Osteocyte (in vitro differentiated cells): ENCODE data around the gene HSPBP1. TPM values are rescaled to one million over a fixed set of nuclear protein-coding genes. Genes with fewer than 3 reads are reported as not detected.
"Not testable (repeated sequence)": the region's sequence is repeated elsewhere in the genome, so short reads cannot be mapped to it uniquely, and the experiment has no call there.

Experiments used
- DNase-seq: peaks from one replicate; pipeline ENCODE4 v3.0.0; 2021; ENCODE audit warnings: mixed read lengths; ENCODE audit not compliant: unreplicated experiment; ENCODE audit errors: extremely low spot score
- H3K27ac Mint-ChIP-seq: one replicate; pipeline ENCODE4 v1.8.0; 2021; ENCODE audit warnings: mild to moderate bottlenecking, mixed read lengths; ENCODE audit not compliant: unreplicated experiment
- H3K27me3 Mint-ChIP-seq: one replicate; pipeline ENCODE4 v1.8.0; 2021; ENCODE audit warnings: mixed read lengths; ENCODE audit not compliant: unreplicated experiment
- H3K36me3 Mint-ChIP-seq: one replicate; pipeline ENCODE4 v1.8.0; 2021; ENCODE audit warnings: mixed read lengths; ENCODE audit not compliant: unreplicated experiment
- H3K4me1 Mint-ChIP-seq: one replicate; pipeline ENCODE4 v1.8.0; 2021; ENCODE audit warnings: mixed read lengths; ENCODE audit not compliant: unreplicated experiment
- H3K4me3 Mint-ChIP-seq: one replicate; pipeline ENCODE4 v1.8.0; 2021; ENCODE audit warnings: mild to moderate bottlenecking, moderate library complexity, mixed read lengths; ENCODE audit not compliant: unreplicated experiment
- H3K9me3 Mint-ChIP-seq: one replicate; pipeline ENCODE4 v1.8.0; 2021; ENCODE audit warnings: mixed read lengths; ENCODE audit not compliant: unreplicated experiment
- total RNA-seq: library from RNA; stranded (reverse); gene quantifications from 2 replicates; pipeline ENCODE4 v1.2.1, GENCODE V29; 2021
- TF ChIP-seq, protein P1 (sequence below): fragments of 200-600 bp; sonication (generic); IDR thresholded peaks from 2 replicates; pipeline ENCODE4 v1.5.0; 2021; ENCODE audit warnings: antibody characterized with exemption, mild to moderate bottlenecking, moderate library complexity

Gene HSPBP1
- total RNA-seq, 1 donor from 2014 or later, result 29.8 TPM

DNA sequence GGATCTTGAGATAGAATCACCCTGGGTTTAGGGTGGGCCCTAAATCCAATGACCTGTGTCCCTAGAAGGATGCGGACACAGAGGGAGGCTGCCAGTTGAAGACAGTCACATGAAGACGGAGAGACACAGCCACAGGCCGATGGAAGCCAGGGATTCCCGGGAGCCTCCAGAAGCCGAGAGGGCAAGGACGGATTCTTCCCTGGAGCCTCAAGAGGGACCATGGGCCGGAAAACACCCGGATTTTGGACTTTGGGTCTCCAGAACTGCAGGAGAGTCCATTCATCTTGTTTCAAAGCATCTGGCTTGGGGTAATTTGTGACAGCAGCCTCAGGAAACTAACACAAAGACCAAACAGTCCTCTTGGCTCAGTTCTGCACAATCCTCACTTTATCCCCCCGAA, 53.6 kb downstream of the HSPBP1 start:
- no peaks in the 10 kb centered on the region for H3K4me1 Mint-ChIP-seq
- no peak overlapping the region for H3K4me3 Mint-ChIP-seq
- no peaks in the 10 kb centered on the region for H3K9me3 Mint-ChIP-seq
- TF ChIP-seq, protein P1, sequence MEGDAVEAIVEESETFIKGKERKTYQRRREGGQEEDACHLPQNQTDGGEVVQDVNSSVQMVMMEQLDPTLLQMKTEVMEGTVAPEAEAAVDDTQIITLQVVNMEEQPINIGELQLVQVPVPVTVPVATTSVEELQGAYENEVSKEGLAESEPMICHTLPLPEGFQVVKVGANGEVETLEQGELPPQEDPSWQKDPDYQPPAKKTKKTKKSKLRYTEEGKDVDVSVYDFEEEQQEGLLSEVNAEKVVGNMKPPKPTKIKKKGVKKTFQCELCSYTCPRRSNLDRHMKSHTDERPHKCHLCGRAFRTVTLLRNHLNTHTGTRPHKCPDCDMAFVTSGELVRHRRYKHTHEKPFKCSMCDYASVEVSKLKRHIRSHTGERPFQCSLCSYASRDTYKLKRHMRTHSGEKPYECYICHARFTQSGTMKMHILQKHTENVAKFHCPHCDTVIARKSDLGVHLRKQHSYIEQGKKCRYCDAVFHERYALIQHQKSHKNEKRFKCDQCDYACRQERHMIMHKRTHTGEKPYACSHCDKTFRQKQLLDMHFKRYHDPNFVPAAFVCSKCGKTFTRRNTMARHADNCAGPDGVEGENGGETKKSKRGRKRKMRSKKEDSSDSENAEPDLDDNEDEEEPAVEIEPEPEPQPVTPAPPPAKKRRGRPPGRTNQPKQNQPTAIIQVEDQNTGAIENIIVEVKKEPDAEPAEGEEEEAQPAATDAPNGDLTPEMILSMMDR, result no peak
- no peak for DNase-seq
- no peaks in the 10 kb centered on the region for H3K27me3 Mint-ChIP-seq
- no peak overlapping the region for H3K27ac Mint-ChIP-seq
- peaks cover 10% of the 10 kb centered on the region for H3K36me3 Mint-ChIP-seq

DNA sequence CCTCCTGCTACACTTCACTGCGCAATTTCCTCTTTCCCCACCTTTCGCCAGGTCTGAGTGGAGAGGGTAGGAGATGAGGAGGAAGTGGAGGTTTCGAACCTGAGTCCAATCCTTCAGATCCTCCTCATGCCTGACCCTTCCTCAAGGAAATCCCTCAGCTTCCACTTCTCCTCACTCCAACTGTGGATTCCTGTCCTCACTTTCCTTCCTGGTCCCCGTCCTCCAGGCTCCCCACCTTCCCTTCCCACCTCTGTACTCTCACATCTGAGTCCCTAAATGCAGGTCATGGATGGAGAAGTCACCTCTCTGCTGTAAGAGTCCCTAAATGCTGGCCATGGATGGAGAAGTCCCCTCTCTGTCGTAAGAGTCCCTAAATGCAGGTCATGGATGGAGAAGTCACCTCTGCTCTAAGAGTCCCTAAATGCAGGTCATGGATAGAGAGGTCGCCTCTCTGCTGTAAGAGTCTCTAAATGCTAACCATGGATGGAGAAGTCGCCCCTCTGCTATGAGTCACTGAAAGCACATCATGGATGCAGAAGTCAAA, 54.4 kb downstream of the HSPBP1 start:
- DNase-seq, result no peak
- no peaks in the 10 kb centered on the region for H3K4me1 Mint-ChIP-seq
- H3K4me3 Mint-ChIP-seq, result no peak overlapping the region
- no peak overlapping the region for H3K27ac Mint-ChIP-seq
- no peaks in the 10 kb centered on the region for H3K27me3 Mint-ChIP-seq
- peaks cover 10% of the 10 kb centered on the region for H3K36me3 Mint-ChIP-seq
- TF ChIP-seq, protein P1, result no peak
- H3K9me3 Mint-ChIP-seq, result peaks cover 5% of the 10 kb centered on the region

DNA sequence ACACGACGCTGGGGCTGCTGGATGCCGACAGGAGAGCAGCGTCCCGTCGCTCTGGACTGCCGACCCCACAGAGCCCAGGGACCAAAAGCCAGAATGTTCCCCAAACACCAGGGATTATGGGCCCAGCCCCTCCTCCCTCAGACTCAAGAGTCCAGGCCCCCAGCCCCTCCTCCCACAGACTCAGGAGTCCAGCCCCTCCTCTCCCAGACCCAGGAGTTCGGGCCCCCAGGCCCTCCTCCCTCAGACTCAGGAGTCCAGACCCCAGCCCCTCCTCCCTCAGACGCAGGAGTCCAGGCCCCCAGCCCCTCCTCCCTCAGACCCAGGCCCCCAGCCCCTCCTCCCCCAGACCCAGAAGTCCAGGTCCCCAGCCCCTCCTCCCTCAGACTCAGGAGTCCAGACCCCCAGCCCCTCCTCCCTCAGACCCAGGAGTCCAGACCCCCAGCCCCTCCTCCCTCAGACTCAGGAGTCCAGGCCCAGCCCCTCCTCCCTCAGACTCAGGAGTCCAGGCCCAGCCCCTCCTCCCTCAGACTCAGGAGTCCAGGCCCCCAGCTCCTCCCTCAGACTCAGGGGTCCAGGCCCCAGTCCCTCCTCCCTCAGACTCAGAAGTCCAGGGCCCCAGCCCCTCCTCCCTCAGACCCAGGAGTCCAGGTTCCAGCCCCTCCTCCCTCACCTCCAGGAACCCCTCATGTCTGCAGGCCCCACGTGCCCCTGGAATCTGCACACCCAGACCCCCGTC, 55.1 kb downstream of the HSPBP1 start:
- not testable (repeated sequence) for DNase-seq

DNA sequence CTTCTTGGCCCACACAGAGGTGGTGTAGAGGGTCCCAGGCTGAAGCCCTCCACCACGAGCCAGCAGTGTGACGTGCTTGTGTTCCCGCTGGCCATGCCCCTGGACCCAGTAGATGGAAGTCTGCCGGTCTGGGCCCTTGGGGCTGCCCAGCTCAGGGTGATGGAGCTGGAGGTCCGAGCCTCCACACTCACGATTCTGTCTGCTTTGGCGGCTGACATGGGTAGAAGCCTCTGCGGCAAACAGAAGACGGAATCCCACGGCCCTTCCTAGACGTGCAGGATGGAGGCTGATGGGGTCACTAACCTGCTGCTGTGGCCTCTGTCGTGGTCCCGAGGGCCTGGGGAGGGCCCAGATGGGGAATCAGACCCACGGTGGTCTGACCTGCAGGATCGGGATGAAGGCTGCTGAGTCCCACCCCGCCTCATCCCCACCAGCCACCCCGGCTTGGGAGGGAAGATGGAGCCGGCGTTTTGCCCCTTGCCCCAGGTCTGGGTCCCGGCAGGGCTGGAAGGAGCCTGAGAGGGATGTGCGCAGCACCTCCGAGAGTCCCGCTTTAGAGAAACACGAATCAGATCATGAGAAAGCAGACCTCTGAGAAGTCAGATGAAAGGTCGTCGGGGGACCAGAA, 55.8 kb downstream of the HSPBP1 start:
- Mint-ChIP-seq H3K36me3 (peaks cover 7% of the 10 kb centered on the region), H3K27ac (no peak overlapping the region), H3K4me3 (no peak overlapping the region), H3K9me3 (peaks cover 8% of the 10 kb centered on the region), H3K27me3 (no peaks in the 10 kb centered on the region), H3K4me1 (no peaks in the 10 kb centered on the region)
- TF ChIP-seq, protein P1, result no peak
- no peak for DNase-seq

More for the DNA sequence above, 55.1 kb downstream of the HSPBP1 start:
- not testable (repeated sequence) for H3K36me3 Mint-ChIP-seq, H3K4me3 Mint-ChIP-seq, H3K27me3 Mint-ChIP-seq, H3K4me1 Mint-ChIP-seq, H3K9me3 Mint-ChIP-seq, H3K27ac Mint-ChIP-seq

DNA sequence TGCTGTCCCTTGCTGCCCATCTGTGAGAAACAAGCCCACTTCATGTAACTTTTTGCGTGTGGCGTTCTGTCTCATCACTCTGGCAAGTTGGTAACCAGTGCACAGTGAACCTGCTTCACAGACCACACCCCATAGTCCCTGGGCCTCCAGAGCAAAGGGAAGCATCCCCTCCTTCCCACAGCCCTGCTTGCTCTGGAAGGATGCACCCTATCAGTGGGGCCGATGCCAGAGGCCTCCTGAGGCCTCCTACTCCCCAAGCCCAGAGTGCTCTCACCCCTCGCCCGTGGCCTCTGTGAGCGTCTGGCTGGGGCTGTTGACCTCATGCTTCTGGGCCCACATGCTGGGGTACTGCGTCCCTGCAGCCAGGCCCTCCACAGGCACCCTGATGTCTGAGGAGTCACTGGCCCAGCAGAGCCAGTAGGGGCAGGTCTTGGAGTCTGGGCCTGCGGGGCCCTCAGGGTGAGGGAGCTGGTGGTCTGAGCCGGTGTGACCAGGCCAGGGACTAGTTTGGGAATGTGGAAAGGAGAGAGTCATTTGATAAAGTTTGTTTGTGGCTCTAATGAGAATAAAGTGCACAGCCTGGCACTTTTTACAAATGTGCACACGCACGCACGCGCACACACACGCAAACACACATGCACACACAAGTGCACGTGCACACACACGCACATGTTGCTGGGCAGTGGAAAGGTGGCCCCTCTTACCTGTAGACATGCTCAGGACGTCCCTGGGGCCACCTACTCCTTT, 56.4 kb downstream of the HSPBP1 start:
- Mint-ChIP-seq H3K27ac (no peak overlapping the region), H3K36me3 (peaks cover 7% of the 10 kb centered on the region), H3K4me1 (no peaks in the 10 kb centered on the region), H3K9me3 (peaks cover 8% of the 10 kb centered on the region), H3K4me3 (no peak overlapping the region), H3K27me3 (no peaks in the 10 kb centered on the region)
- DNase-seq, result no peak
- TF ChIP-seq, protein P1, result no peak
